ENCODE measurements around the gene GABRA1.

The GABRA1 gene

DNA sequence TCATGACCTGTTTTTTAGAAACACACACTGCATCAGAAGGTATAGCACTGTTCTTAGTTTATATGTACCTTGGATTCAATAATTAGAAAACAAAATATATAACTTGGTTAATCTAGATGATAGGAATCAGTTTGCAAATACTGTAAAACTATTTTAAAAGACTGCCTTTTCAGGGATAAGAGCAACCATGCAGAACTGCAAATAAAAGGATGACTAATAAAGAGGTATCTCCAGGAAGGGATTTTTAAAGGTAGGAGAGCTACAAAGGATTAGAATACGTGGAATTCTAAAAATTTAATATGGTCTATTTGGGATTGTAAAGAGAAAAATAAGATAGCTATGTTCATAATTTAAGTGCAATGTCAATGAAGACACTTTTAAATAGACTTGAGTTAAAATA lies 9.4 kb downstream of the GABRA1 start:
- peak overlapping the region; percentile 66 for H3K27ac ChIP-seq
- TF ChIP-seq CTCF (IDR thresholded peaks at IDR 0.05): no peak

GRCh38 chr5:161863259-161863658 lies 15.3 kb downstream of the GABRA1 start:
- H3K27ac ChIP-seq: no peak overlapping the region
- TF ChIP-seq ZFX (IDR thresholded peaks at IDR 0.05; ENCODE audit: borderline replicate concordance) (no peak), CTCF (IDR thresholded peaks at IDR 0.05) (no peak)

- TF ChIP-seq CTCF (IDR thresholded peaks at IDR 0.05) (no peak), ZFX (IDR thresholded peaks at IDR 0.05; ENCODE audit: borderline replicate concordance) (no peak)
- H3K27ac ChIP-seq: no peak overlapping the region
Observed at GRCh38 chr5:161863811-161864210, 15.9 kb downstream of the GABRA1 start.

- no peak for TF ChIP-seq ZFX (IDR thresholded peaks at IDR 0.05; ENCODE audit: borderline replicate concordance)
- TF ChIP-seq CTCF (IDR thresholded peaks at IDR 0.05): no peak
- no peak overlapping the region for H3K27ac ChIP-seq
Observed at GRCh38 chr5:161865510-161865909, 17.6 kb downstream of the GABRA1 start.

DNA sequence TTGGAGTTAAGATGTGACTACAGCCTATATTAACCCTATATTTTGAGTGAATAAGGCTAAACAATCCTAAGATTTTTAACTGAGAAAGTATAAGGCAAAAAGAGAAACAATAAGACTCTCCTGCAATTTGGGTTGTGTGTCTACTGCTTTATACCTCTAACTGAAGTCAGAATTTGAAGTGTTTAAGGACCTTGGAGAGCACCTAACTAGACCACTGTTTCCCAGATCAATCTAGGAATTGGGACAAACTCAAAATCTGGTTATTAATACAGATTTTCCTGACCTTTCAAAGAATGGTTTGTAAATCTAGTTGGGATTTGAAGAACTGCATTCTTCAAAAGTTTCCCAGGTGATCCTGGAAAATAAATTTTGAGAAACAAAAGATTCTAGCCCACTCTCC lies 42.1 kb downstream of the GABRA1 start:
- no peak for TF ChIP-seq ZFX (IDR thresholded peaks at IDR 0.05; ENCODE audit: borderline replicate concordance)
- no peak for TF ChIP-seq CTCF (IDR thresholded peaks at IDR 0.05)
- no peak overlapping the region for H3K27ac ChIP-seq

- TF ChIP-seq ZFX (IDR thresholded peaks at IDR 0.05; ENCODE audit: borderline replicate concordance): no peak
- no peak for TF ChIP-seq CTCF (IDR thresholded peaks at IDR 0.05)
Observed at GRCh38 chr5:161895514-161895913, 47.6 kb downstream of the GABRA1 start.

GRCh38 chr5:161897033-161897432 lies 49.1 kb downstream of the GABRA1 start:
- no peak for TF ChIP-seq ZFX (IDR thresholded peaks at IDR 0.05; ENCODE audit: borderline replicate concordance)
- no peak for TF ChIP-seq CTCF (IDR thresholded peaks at IDR 0.05)
- H3K27ac ChIP-seq: no peak overlapping the region

More at GRCh38 chr5:161895514-161895913, 47.6 kb downstream of the GABRA1 start:
- H3K27ac ChIP-seq: no peak overlapping the region
